ENCODE measurements around the gene RNF222. TPM values are rescaled to one million over a fixed set of nuclear protein-coding genes. Genes with fewer than 3 reads are reported as not detected.

Gene RNF222
- total and polyA plus RNA-seq, 2 experiments from 2014 or later, result 0.07 TPM; not detected in 1

GRCh38 chr17:8436169-8436843, 38.7 kb upstream of the RNF222 start:
- H3K27ac Mint-ChIP-seq, result peak overlapping the region; percentile 97
- peak; percentile 72 for ATAC-seq
- H3K79me2 ChIP-seq (replicated peaks; ENCODE audit: insufficient read depth), result peaks cover 48% of the 10 kb centered on the region
- DNase-seq (ENCODE audit: low spot score), result peak; percentile 83
- peaks cover 5% of the 10 kb centered on the region; the same call in 1 of the 2 replicates for H4K20me1 ChIP-seq (replicated peaks; ENCODE audit: insufficient read depth)
- H3K36me3 ChIP-seq (ENCODE audit: insufficient read depth), result no peaks in the 10 kb centered on the region
- no peaks in the 10 kb centered on the region for H3K9me2 ChIP-seq (ENCODE audit: insufficient read depth)
- no peaks in the 10 kb centered on the region for H3F3A ChIP-seq (replicated peaks; ENCODE audit: low read depth)
- H3K4me3 Mint-ChIP-seq, result peak overlapping the region; percentile 85
- H3K4me2 ChIP-seq, result peak overlapping the region; percentile 72
- H3K27me3 ChIP-seq (ENCODE audit: insufficient read depth), result no peaks in the 10 kb centered on the region
- peak overlapping the region; percentile 77 for H2AFZ ChIP-seq
- peaks cover 2% of the 10 kb centered on the region for H3K27me3 Mint-ChIP-seq (ENCODE audit: insufficient read depth, low read depth, poor library complexity)
- H3K4me3 ChIP-seq, result peak overlapping the region; percentile 96
- no peak for TF ChIP-seq ETS1 (IDR thresholded peaks at IDR 0.05)
- no peaks in the 10 kb centered on the region for H3K9me3 Mint-ChIP-seq
- peaks cover 7% of the 10 kb centered on the region; the same call in 2 of the 3 replicates for H3K4me1 Mint-ChIP-seq
- H3K36me3 Mint-ChIP-seq (ENCODE audit: low read depth), result peaks cover 5% of the 10 kb centered on the region; the same call in 2 of the 3 replicates
- peak overlapping the region; percentile 90 for H3K27ac ChIP-seq (ENCODE audit: low read depth)
- peaks cover 7% of the 10 kb centered on the region for H3K4me1 ChIP-seq (ENCODE audit: insufficient read depth)

GRCh38 chr17:8435245-8436168, 37.9 kb upstream of the RNF222 start, which contains the start of gene NDEL1:
NDEL1 (plus strand) TSS chr17:8435884; CDS start chr17:8444272, 8,388 bp downstream.
- H2AFZ ChIP-seq, result peak within 1 kb of the TSS; percentile 84

More at GRCh38 chr17:8435245-8436168, 37.9 kb upstream of the RNF222 start, which contains the start of gene NDEL1:
- Mint-ChIP-seq H3K27ac (peak within 1 kb of the TSS; percentile 97), H3K36me3 (ENCODE audit: low read depth) (peaks cover 5% of the 10 kb centered on the region; the same call in 2 of the 3 replicates), H3K27me3 (ENCODE audit: insufficient read depth, low read depth, poor library complexity) (peaks cover 2% of the 10 kb centered on the region), H3K4me1 (peaks cover 7% of the 10 kb centered on the region; the same call in 2 of the 3 replicates), H3K4me3 (peak within 1 kb of the TSS; percentile 85), H3K9me3 (no peaks in the 10 kb centered on the region)
- H3K27ac ChIP-seq (ENCODE audit: low read depth), result peak within 1 kb of the TSS; percentile 93
- TF ChIP-seq CREB1 (CRISPR knock-in tag; IDR thresholded peaks at IDR 0.05; ENCODE audit: low read depth) (peak; percentile 82), ZNF462 (CRISPR knock-in tag; IDR thresholded peaks at IDR 0.05) (no peak), EZH2 (IDR thresholded peaks at IDR 0.05; ENCODE audit: low read depth, unreplicated experiment) (no peak), POLR2AphosphoS5 (IDR thresholded peaks at IDR 0.05; ENCODE audit: low read depth) (peak; percentile 95), ZNF331 (CRISPR knock-in tag; IDR thresholded peaks at IDR 0.05; ENCODE audit: low read depth) (no peak), REST (IDR thresholded peaks at IDR 0.05; ENCODE audit: unreplicated experiment) (no peak)
- H3K79me2 ChIP-seq (replicated peaks; ENCODE audit: insufficient read depth), result peaks cover 40% of the 10 kb centered on the region
- DNase-seq (ENCODE audit: low spot score), result peak; percentile 99
- H4K20me1 ChIP-seq (replicated peaks; ENCODE audit: insufficient read depth), result peaks cover 5% of the 10 kb centered on the region; the same call in 1 of the 2 replicates
- H3F3A ChIP-seq (replicated peaks; ENCODE audit: low read depth), result no peaks in the 10 kb centered on the region
- H3K4me3 ChIP-seq, result peak within 1 kb of the TSS; percentile 96
- ATAC-seq, result peak; percentile 98
- no peaks in the 10 kb centered on the region for H3K9me2 ChIP-seq (ENCODE audit: insufficient read depth)
- H3K4me2 ChIP-seq, result peak within 1 kb of the TSS; percentile 78
- no peaks in the 10 kb centered on the region for H3K27me3 ChIP-seq (ENCODE audit: insufficient read depth)
- no peaks in the 10 kb centered on the region for H3K36me3 ChIP-seq (ENCODE audit: insufficient read depth)
- H3K4me1 ChIP-seq (ENCODE audit: insufficient read depth), result peaks cover 7% of the 10 kb centered on the region

Data from GM23338 (cell line).